K562 (cell line): ENCODE measurements around the gene WWP2.

Experiments used
- ESRRA ChIP-seq: fragments of 450-650 bp; IDR thresholded peaks from 2 replicates; pipeline ENCODE4 v1.6.1; 2014; ENCODE audit warnings: low read depth, mild to moderate bottlenecking, moderate library complexity, borderline replicate concordance
- HIVEP1 ChIP-seq: fragments of 250-450 bp; sonication (Bioruptor Pico); IDR thresholded peaks from 2 replicates; pipeline ENCODE4 v1.4.0; 2020; ENCODE audit warnings: mild to moderate bottlenecking
- POLR2AphosphoS2 ChIP-seq: IDR thresholded peaks from 2 replicates; pipeline ENCODE4 v1.6.1; 2012; ENCODE audit warnings: low read length, improper control_type of control experiment
- POLR2AphosphoS5 ChIP-seq: IDR thresholded peaks from 2 replicates; pipeline ENCODE4 v1.6.1; 2011; ENCODE audit warnings: mild to moderate bottlenecking, low read depth, low read length, moderate library complexity; ENCODE audit not compliant: control insufficient read depth, insufficient read depth
- RFX5 ChIP-seq: IDR thresholded peaks from 2 replicates; pipeline ENCODE4 v1.6.1; 2011; ENCODE audit warnings: low read depth, mild to moderate bottlenecking, improper control_type of control experiment, low read length
- ZNF232 ChIP-seq: sonication (generic); formaldehyde crosslinking; IDR thresholded peaks from 2 replicates; pipeline ENCODE4 v1.8.0; 2022; ENCODE audit warnings: mild to moderate bottlenecking, missing genetic modification reagents
- TF ChIP-seq, protein P1 (sequence below), 3 experiments: IDR thresholded peaks in 2 of 3; conservative IDR thresholded peaks in 1 of 3; 2 replicates each; pipeline ENCODE4 v1.5.1; 2011 to 2012; ENCODE audit warnings: low read length in 3 of 3, mild to moderate bottlenecking in 3 of 3, control low read depth in 2 of 3, improper control_type of control experiment in 1 of 3, inconsistent platforms in 1 of 3, low read depth in 1 of 3, mixed read lengths in 1 of 3, moderate library complexity in 1 of 3; ENCODE audit not compliant: insufficient read depth in 2 of 3
- TF ChIP-seq, protein P2 (sequence below): fragments of 250-450 bp; sonication (Bioruptor Pico); IDR thresholded peaks from 2 replicates; pipeline ENCODE4 v1.4.0; 2020; ENCODE audit warnings: mild to moderate bottlenecking, moderate library complexity

DNA sequence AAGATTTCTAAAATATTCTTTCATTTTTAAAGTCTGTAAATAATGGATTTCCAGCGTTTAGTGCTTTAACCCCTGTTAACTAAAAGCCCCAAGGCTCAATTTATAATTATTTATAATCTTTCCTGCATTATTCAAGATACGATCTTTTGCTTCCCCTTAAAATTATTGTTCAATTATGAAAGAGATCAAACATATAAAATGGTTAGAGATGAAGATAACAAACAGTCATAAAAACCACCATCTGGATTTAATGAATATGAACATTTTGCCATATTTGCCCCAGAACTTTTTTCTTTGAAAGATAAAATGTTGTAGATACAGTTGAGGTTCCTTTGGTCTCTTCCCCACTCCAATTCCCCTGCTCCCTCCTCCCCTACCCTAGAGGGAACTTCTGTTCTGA lies 17.6 kb downstream of the WWP2 start:
- no peak for TF ChIP-seq HIVEP1
- TF ChIP-seq, protein P1, sequence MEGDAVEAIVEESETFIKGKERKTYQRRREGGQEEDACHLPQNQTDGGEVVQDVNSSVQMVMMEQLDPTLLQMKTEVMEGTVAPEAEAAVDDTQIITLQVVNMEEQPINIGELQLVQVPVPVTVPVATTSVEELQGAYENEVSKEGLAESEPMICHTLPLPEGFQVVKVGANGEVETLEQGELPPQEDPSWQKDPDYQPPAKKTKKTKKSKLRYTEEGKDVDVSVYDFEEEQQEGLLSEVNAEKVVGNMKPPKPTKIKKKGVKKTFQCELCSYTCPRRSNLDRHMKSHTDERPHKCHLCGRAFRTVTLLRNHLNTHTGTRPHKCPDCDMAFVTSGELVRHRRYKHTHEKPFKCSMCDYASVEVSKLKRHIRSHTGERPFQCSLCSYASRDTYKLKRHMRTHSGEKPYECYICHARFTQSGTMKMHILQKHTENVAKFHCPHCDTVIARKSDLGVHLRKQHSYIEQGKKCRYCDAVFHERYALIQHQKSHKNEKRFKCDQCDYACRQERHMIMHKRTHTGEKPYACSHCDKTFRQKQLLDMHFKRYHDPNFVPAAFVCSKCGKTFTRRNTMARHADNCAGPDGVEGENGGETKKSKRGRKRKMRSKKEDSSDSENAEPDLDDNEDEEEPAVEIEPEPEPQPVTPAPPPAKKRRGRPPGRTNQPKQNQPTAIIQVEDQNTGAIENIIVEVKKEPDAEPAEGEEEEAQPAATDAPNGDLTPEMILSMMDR (IDR thresholded peaks at IDR 0.05 in 2 of 3, conservative IDR thresholded peaks at IDR 0.05 in 1 of 3; ENCODE audit: insufficient read depth in 2 of 3, low read depth in 1 of 3, low read length in 3 of 3): no peak
- TF ChIP-seq, protein P2, sequence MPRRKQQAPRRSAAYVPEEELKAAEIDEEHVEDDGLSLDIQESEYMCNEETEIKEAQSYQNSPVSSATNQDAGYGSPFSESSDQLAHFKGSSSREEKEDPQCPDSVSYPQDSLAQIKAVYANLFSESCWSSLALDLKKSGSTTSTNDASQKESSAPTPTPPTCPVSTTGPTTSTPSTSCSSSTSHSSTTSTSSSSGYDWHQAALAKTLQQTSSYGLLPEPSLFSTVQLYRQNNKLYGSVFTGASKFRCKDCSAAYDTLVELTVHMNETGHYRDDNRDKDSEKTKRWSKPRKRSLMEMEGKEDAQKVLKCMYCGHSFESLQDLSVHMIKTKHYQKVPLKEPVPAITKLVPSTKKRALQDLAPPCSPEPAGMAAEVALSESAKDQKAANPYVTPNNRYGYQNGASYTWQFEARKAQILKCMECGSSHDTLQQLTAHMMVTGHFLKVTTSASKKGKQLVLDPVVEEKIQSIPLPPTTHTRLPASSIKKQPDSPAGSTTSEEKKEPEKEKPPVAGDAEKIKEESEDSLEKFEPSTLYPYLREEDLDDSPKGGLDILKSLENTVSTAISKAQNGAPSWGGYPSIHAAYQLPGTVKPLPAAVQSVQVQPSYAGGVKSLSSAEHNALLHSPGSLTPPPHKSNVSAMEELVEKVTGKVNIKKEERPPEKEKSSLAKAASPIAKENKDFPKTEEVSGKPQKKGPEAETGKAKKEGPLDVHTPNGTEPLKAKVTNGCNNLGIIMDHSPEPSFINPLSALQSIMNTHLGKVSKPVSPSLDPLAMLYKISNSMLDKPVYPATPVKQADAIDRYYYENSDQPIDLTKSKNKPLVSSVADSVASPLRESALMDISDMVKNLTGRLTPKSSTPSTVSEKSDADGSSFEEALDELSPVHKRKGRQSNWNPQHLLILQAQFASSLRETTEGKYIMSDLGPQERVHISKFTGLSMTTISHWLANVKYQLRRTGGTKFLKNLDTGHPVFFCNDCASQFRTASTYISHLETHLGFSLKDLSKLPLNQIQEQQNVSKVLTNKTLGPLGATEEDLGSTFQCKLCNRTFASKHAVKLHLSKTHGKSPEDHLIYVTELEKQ (CRISPR knock-in tag): no peak
- no peak for TF ChIP-seq POLR2AphosphoS5
- no peak for TF ChIP-seq ESRRA
- no peak for TF ChIP-seq POLR2AphosphoS2
- no peak for TF ChIP-seq ZNF232
- TF ChIP-seq RFX5: no peak
